Spleen (tissue), 11 donors: ENCODE data around the gene WASF2. TPM values are rescaled to one million over a fixed set of nuclear protein-coding genes. Genes with fewer than 3 reads are reported as not detected.

ENCODE experiments used
- DNase-seq: peaks from one replicate; pipeline ENCODE4 v3.0.0-alpha.2; 2020
- H3K27ac ChIP-seq, 8 donors: fragments of 200-600 bp; sonication (generic) in 7 of 8; 1 replicate in 4 of 8; 2 replicates in 4 of 8; pipeline versions ENCODE4 v1.5.0 to v1.8.0; 2016 to 2021; ENCODE audit warnings: inconsistent platforms in 4 of 8, mild to moderate bottlenecking in 4 of 8, moderate library complexity in 1 of 8
- H3K27me3 ChIP-seq, 7 donors: fragments of 200-600 bp; sonication (generic) in 6 of 7; replicated peaks in 1 of 7; 1 replicate in 4 of 7; 2 replicates in 3 of 7; pipeline versions ENCODE4 v1.5.0 to v1.8.0; 2016 to 2021; ENCODE audit warnings: inconsistent platforms in 3 of 7, mild to moderate bottlenecking in 1 of 7
- H3K36me3 ChIP-seq, 6 donors: fragments of 200-600 bp; sonication (generic) in 5 of 6; 1 replicate in 4 of 6; 2 replicates in 2 of 6; pipeline versions ENCODE4 v1.5.0 to v1.8.0; 2016 to 2021; ENCODE audit warnings: inconsistent platforms in 2 of 6
- H3K4me1 ChIP-seq, 6 donors: fragments of 200-600 bp; sonication (generic) in 5 of 6; 1 replicate in 3 of 6; 2 replicates in 3 of 6; pipeline versions ENCODE4 v1.5.0 to v1.8.0; 2016 to 2021; ENCODE audit warnings: inconsistent platforms in 3 of 6
- H3K4me3 ChIP-seq, 8 donors: fragments of 200-600 bp; sonication (generic) in 7 of 8; 1 replicate in 4 of 8; 2 replicates in 4 of 8; pipeline versions ENCODE4 v1.5.0 to v1.8.0; 2016 to 2021; ENCODE audit warnings: inconsistent platforms in 4 of 8, mild to moderate bottlenecking in 4 of 8, moderate library complexity in 2 of 8
- H3K9me3 ChIP-seq, 8 donors: fragments of 200-600 bp; sonication (generic) in 7 of 8; 1 replicate in 4 of 8; 2 replicates in 4 of 8; pipeline versions ENCODE4 v1.5.0 to v1.8.0; 2016 to 2021; ENCODE audit warnings: inconsistent platforms in 4 of 8
- POLR2A ChIP-seq, 3 donors: fragments of 450-650 bp; IDR thresholded peaks; one replicate each; pipeline ENCODE4 v1.5.1; 2017; ENCODE audit warnings: antibody characterized with exemption in 3 of 3, mild to moderate bottlenecking in 1 of 3
- POLR2AphosphoS5 ChIP-seq, 3 donors: sonication (generic); formaldehyde crosslinking; IDR thresholded peaks; one replicate each; pipeline ENCODE4 v1.5.1; 2017; ENCODE audit warnings: antibody characterized with exemption in 3 of 3
- WGBS, 5 donors: extraction: QIAGEN DNeasy Blood & Tissue Kit in 3 of 5; methylation state at CpG; one replicate each; pipeline versions ENCODE4 v1.1.5 to v1.1.7; 2013 to 2018; 5-methylcytosine and 5-hydroxymethylcytosine counted together
- intact Hi-C: fragments of 100-400 bp; cut with DNase I; formaldehyde crosslinking; loops from one replicate; pipeline ENCODE4 v1.15.0; 2023; ENCODE audit warnings: low total_unique reads
- polyA plus RNA-seq, 3 donors: library from polyadenylated mRNA; stranded (reverse); fragments of 200-250 nt; gene quantifications; one replicate each; pipeline ENCODE4 v1.2.1, GENCODE V29; 2013
- total RNA-seq, 7 donors: library from RNA; depleted of rRNA in 3 of 7; stranded (reverse); fragments of >200 nt in 3 of 7; fragmentation: NEBNext Ultra II Directional in 4 of 7; extraction: Animal tissue kit (Norgen Biotek cat#: 25700) in 4 of 7; gene quantifications; one replicate each; pipeline versions ENCODE4 v1.1.0 to v1.2.1, GENCODE V29; 2016 to 2021
- TF ChIP-seq, protein P1 (sequence below), 11 experiments: fragments of 200-600 bp in 7 of 11; fragments of 450-650 bp in 4 of 11; sonication (generic) in 4 of 11; IDR thresholded peaks in 8 of 11; conservative IDR thresholded peaks in 3 of 11; 1 replicate in 7 of 11; 2 replicates in 4 of 11; pipeline versions ENCODE4 v1.4.0 to v1.8.0; 2016 to 2021; ENCODE audit warnings: antibody characterized with exemption in 11 of 11, inconsistent platforms in 4 of 11, mild to moderate bottlenecking in 1 of 11
- donor health status: healthy with polysubstance abuse.
- donor health status: DM: no; HTN: no; CAD: no; lungs with moderate emphysema.
- donor health status: DM: no; HTN: no; CAD: no.
- donor health status: Bipolar disorder and iron deficiency.
- donor health status: healthy.
- donor health status: DM: no; HTN: no; CAD: no.
- donor health status: DM: yes; HTN: yes; CAD: no.

Gene WASF2
- total and polyA plus RNA-seq, 10 donors: 17.2 to 196 (median 95.6) TPM

GRCh38 chr1:27361553-27361952 is 128.4 kb downstream of the WASF2 start:
- Histone ChIP-seq H3K27me3 (peaks cover 0 to 4% (median 0%) of the 10 kb centered on the region in 7 donors), H3K4me3 (no peak overlapping the region), H3K27ac (no peak overlapping the region), H3K36me3 (peaks cover 0 to 80% (median 14%) of the 10 kb centered on the region in 6 donors), H3K4me1 (peaks cover 29 to 69% (median 51%) of the 10 kb centered on the region in 6 donors), H3K9me3 (no peaks in the 10 kb centered on the region)
- TF ChIP-seq POLR2AphosphoS5 (IDR thresholded peaks at IDR 0.05) (no peak), POLR2A (IDR thresholded peaks at IDR 0.05) (no peak)
- TF ChIP-seq, protein P1, sequence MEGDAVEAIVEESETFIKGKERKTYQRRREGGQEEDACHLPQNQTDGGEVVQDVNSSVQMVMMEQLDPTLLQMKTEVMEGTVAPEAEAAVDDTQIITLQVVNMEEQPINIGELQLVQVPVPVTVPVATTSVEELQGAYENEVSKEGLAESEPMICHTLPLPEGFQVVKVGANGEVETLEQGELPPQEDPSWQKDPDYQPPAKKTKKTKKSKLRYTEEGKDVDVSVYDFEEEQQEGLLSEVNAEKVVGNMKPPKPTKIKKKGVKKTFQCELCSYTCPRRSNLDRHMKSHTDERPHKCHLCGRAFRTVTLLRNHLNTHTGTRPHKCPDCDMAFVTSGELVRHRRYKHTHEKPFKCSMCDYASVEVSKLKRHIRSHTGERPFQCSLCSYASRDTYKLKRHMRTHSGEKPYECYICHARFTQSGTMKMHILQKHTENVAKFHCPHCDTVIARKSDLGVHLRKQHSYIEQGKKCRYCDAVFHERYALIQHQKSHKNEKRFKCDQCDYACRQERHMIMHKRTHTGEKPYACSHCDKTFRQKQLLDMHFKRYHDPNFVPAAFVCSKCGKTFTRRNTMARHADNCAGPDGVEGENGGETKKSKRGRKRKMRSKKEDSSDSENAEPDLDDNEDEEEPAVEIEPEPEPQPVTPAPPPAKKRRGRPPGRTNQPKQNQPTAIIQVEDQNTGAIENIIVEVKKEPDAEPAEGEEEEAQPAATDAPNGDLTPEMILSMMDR (IDR thresholded peaks at IDR 0.05 in 8 of 11, conservative IDR thresholded peaks at IDR 0.05 in 3 of 11): no peak
- DNase-seq: no peak
- intact Hi-C loops: no loop called here
- 81 to 96% (median 90%) methylated on average over 7 to 8 of the region's 8 CpGs for WGBS, 5 donors

DNA sequence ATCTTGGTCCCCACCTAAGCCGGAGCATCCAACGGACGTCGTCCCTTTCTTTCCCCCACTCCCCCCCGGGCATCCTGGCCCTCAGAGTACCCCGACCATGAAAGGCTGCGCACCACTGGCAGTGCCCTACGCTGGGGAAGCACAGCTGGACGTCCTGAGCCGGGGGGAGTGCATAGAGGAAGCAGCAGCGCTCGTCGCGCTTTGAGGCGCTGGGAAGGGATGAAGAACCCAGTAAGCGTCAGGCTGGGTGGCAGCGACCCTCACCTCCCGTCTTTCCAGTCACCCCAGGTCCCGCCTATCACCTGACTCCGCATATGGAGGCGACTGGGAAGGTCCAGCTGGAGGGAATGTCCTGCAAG is 128.9 kb downstream of the WASF2 start:
- peak overlapping the region in 4 of 8 donors; percentile 37 to 70 (median 49) for H3K4me3 ChIP-seq
- H3K4me1 ChIP-seq: peaks cover 31 to 71% (median 51%) of the 10 kb centered on the region in 6 donors
- TF ChIP-seq POLR2AphosphoS5 (IDR thresholded peaks at IDR 0.05): no peak
- TF ChIP-seq POLR2A (IDR thresholded peaks at IDR 0.05): no peak
- TF ChIP-seq, protein P1 (IDR thresholded peaks at IDR 0.05 in 8 of 11, conservative IDR thresholded peaks at IDR 0.05 in 3 of 11): no peak
- peak overlapping the region in 1 of 8 donors; percentile 58 for H3K27ac ChIP-seq
- peaks cover 0 to 86% (median 19%) of the 10 kb centered on the region in 6 donors for H3K36me3 ChIP-seq
- H3K27me3 ChIP-seq: peaks cover 0 to 4% (median 0%) of the 10 kb centered on the region in 7 donors
- no peak for DNase-seq
- WGBS, 5 donors: 65 to 86% (median 75%) methylated on average over 15 to 21 of the region's 21 CpGs
- H3K9me3 ChIP-seq: no peaks in the 10 kb centered on the region
- intact Hi-C loops: no loop called here

- DNase-seq: peak; percentile 92
- Histone ChIP-seq H3K4me3 (peak overlapping the region; percentile 23 to 70 (median 42)), H3K36me3 (peaks cover 0 to 92% (median 23%) of the 10 kb centered on the region in 6 donors), H3K4me1 (peaks cover 31 to 71% (median 49%) of the 10 kb centered on the region in 6 donors), H3K9me3 (no peaks in the 10 kb centered on the region), H3K27ac (peak overlapping the region in 3 of 8 donors; percentile 49 to 58 (median 53)), H3K27me3 (peaks cover 0 to 4% (median 0%) of the 10 kb centered on the region in 7 donors)
- intact Hi-C loops: no loop called here
- TF ChIP-seq, protein P1 (IDR thresholded peaks at IDR 0.05 in 8 of 11, conservative IDR thresholded peaks at IDR 0.05 in 3 of 11): no peak
- peak in 1 of 3 donors; percentile 57 for TF ChIP-seq POLR2AphosphoS5 (IDR thresholded peaks at IDR 0.05)
- 20 to 55% (median 29%) methylated on average over 62 to 71 of the region's 71 CpGs for WGBS, 5 donors
Measured at GRCh38 chr1:27360159-27361043, 129.6 kb downstream of the WASF2 start.

DNA sequence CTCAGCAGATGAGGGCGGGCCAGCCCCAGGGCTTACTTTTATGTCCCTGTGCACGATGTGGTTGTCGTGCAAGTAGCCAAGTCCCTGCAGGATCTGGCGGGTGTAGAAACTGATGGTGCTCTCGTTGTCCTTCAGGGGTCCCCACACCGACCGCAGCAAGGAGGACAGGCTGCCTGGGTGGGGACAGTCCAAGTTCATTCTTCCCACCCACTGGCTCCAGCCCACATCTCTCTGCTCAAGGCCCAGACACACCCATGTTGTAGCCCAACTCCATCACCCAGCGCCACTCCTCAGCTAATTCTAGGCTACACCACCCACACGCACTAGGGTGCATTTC is 130.2 kb downstream of the WASF2 start:
- H3K36me3 ChIP-seq: peaks cover 0 to 98% (median 26%) of the 10 kb centered on the region in 6 donors
- intact Hi-C loops: loop anchor here (5.0 kb wide), 1 partner anchor 33 kb away; the partner anchor contains the start of gene GPR3
- TF ChIP-seq, protein P1 (IDR thresholded peaks at IDR 0.05 in 8 of 11, conservative IDR thresholded peaks at IDR 0.05 in 3 of 11): no peak
- no peak for TF ChIP-seq POLR2AphosphoS5 (IDR thresholded peaks at IDR 0.05)
- no peak for TF ChIP-seq POLR2A (IDR thresholded peaks at IDR 0.05)
- H3K4me1 ChIP-seq: peaks cover 26 to 69% (median 43%) of the 10 kb centered on the region in 6 donors
- 59 to 74% (median 63%) methylated on average over 9 of the region's 9 CpGs for WGBS, 5 donors
- H3K9me3 ChIP-seq: no peaks in the 10 kb centered on the region
- H3K27me3 ChIP-seq: peaks cover 0 to 4% (median 0%) of the 10 kb centered on the region in 7 donors
- DNase-seq: no peak
- peak overlapping the region in 5 of 8 donors; percentile 37 to 70 (median 45) for H3K4me3 ChIP-seq
- H3K27ac ChIP-seq: peak overlapping the region in 3 of 8 donors; percentile 49 to 58 (median 53)
